Measurements from ENCODE around the gene ADRA2C. TPM values are rescaled to one million over a fixed set of nuclear protein-coding genes. Genes with fewer than 3 reads are reported as not detected.

The ADRA2C gene
- 17.9 and 18.5 TPM in 2 replicates for total RNA-seq (2014; rRNA removed; shearing (Covaris generic))

DNA sequence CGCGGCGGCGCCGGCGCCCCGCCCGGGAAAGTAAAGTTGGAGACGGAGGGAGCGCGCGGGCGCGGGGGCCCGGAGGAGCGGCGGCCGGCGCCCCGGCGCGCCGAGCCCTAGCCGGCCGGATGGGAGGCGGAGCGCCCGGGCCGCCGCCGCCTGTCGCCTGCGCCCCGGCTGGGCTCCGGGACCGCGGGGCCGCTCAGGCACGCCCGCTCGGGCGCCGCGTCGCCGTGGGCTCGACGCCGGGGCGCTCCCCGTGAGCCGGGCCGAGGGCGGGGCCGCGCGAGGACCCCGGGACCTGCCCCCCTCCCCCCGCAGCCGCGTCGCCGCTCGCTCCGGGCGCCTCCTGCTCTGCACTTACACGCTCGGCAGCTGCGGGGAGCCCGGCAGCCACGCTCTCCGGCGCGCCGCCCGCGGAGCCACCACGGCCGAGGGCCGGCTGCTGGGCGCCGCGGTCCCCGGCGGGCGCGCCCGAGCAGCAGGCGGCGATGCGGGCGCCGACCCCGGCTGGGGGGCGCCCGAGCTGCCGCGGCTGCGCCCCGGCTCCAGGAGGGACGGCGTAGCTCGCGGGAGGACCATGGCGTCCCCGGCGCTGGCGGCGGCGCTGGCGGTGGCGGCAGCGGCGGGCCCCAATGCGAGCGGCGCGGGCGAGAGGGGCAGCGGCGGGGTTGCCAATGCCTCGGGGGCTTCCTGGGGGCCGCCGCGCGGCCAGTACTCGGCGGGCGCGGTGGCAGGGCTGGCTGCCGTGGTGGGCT is at the start of gene ADRA2C:
TSS of gene ADRA2C (plus strand) at position 350 of the 749 bp plus-strand sequence. CDS start at position 572, 222 bp downstream.
- Histone ChIP-seq H3K4me1 (peaks cover 32% of the 10 kb centered on the region), H3K9me3 (replicated peaks) (no peaks in the 10 kb centered on the region), H3K27me3 (no peaks in the 10 kb centered on the region), H3K4me3 (peak within 1 kb of the TSS; percentile 47), H3K36me3 (no peaks in the 10 kb centered on the region), H3K27ac (no peak within 1 kb of the TSS)
- DNase-seq: peak; percentile 51 to 60

DNA sequence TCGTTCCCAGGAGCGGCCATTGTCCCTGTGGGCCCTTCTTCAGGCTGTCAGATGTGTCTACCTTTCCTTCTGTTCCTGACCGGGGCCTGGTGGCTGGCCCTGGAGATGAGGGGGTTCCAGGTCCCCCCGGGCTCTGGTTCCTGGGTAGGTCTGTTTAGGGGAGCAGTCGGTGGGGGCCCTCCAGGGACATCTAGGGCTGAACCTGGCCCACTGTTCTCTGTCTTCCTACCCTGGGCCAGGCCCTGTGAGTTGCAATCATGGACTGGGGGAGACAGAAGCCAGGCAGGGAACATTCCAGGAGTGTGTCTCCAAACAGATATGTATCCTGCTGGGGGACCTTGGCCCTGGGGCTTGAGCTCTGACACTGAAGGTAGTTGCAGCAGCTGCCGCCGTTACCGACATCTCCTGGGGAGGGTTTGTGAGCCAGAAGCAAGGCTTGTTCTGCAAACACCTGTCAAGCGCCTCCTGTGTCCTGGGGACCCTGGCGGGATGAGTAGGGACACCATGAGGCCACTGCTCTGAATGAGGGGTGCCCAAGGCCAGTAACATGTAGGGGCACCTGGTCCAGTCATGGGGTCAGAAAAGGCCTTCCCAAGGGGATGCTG is 49.5 kb upstream of the ADRA2C start:
- no peaks in the 10 kb centered on the region for H3K36me3 ChIP-seq
- H3K27me3 ChIP-seq: peaks cover 11% of the 10 kb centered on the region
- no peak overlapping the region for H3K27ac ChIP-seq
- no peak overlapping the region for H3K4me3 ChIP-seq
- DNase-seq: no peak
- 0 out of 2 replicates have a peak, but pooled peaks cover 2% of the 10 kb centered on the region for H3K9me3 ChIP-seq (replicated peaks)
- H3K4me1 ChIP-seq: peaks cover 14% of the 10 kb centered on the region; the same call in 1 of the 2 replicates

DNA sequence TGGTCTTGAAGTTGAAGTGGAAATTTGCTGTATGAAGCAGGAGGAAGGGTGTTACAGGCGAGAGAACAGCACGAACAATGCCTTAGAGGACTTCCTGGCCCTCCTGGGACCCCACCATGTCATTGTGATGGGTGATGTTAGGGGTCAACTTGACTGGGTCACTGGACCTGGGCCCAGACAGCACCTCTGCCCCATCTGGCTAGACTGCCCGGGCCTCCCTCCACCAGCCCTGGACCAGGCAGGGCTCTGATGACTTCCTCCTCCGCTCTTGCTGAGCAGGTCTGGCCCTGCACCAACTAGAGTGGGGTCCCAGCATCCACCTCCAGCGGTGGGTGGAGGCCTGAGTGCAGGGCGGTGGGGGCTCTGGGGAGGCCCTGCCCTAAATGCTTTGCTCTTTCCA is 48.9 kb upstream of the ADRA2C start:
- H3K4me1 ChIP-seq: peaks cover 14% of the 10 kb centered on the region; the same call in 1 of the 2 replicates
- DNase-seq: no peak
- no peaks in the 10 kb centered on the region for H3K36me3 ChIP-seq
- no peak overlapping the region for H3K27ac ChIP-seq
- H3K9me3 ChIP-seq (replicated peaks): 0 out of 2 replicates have a peak, but pooled peaks cover 2% of the 10 kb centered on the region
- H3K4me3 ChIP-seq: no peak overlapping the region
- H3K27me3 ChIP-seq: peaks cover 11% of the 10 kb centered on the region

DNA sequence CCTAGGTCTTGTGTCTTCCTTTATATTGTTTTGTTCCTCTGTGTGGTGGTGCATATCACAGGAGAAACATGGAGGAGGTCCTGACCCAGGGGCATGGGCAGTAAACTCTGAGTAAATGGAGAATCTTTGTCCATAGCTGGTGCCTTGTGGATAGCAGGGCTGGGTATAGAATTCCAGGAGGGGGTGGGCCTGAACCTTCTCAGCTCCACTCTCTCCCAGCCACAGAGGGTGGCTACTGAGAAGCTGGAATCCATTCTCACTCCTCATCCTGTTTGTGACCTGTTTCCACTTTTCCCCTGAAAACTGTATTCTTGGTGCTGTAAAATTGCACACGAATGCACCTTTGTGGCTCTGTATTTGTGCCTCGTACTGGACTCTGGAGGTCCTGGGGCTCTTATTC is 47.7 kb upstream of the ADRA2C start:
- no peak for DNase-seq
- H3K36me3 ChIP-seq: no peaks in the 10 kb centered on the region
- H3K9me3 ChIP-seq (replicated peaks): 0 out of 2 replicates have a peak, but pooled peaks cover 2% of the 10 kb centered on the region
- H3K27ac ChIP-seq: no peak overlapping the region
- peaks cover 14% of the 10 kb centered on the region; the same call in 1 of the 2 replicates for H3K4me1 ChIP-seq
- H3K4me3 ChIP-seq: no peak overlapping the region
- peaks cover 11% of the 10 kb centered on the region for H3K27me3 ChIP-seq

DNA sequence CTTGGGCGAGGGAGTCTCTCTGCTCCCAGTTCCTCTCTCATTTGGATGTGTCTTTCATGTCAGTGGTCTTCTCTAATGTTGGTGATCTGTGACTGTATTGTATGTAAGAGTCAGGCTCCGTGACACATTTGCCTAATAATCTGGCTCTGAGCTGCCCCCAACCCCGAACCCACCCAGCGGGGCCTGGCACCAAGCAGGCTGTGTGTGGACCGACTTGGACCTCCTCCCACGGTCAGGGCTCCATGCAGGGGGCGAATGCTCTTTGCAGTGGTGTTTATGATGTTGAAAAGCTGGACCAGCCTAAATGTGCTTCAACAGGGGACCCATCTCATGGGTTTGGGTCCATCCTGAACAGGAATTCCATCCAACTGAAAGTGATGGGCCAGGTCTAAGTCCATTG is 47.0 kb upstream of the ADRA2C start:
- Histone ChIP-seq H3K9me3 (replicated peaks) (0 out of 2 replicates have a peak, but pooled peaks cover 2% of the 10 kb centered on the region), H3K27me3 (peaks cover 11% of the 10 kb centered on the region), H3K4me3 (no peak overlapping the region), H3K4me1 (peaks cover 18% of the 10 kb centered on the region), H3K27ac (no peak overlapping the region), H3K36me3 (no peaks in the 10 kb centered on the region)
- DNase-seq: no peak

DNA sequence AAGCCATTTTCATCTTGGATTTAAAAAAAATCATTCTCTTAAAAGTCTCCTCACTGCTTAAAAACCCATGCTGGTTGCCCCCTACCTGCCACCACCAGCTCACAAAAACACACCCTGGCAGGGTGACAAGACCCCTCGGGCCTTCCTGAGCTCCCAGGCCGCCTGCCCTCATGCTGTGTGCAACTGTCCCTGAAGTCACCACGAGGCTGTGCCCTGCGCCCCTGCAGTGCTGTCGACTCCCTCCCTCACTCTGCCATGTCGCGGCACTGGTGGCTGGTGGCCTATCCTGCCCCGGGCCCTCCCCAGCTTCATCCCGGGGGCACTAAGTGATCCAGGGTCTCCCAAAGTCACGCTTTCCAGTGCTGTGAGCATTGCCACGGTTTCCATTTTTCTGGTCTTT is 46.3 kb upstream of the ADRA2C start:
- no peak for DNase-seq
- H3K4me3 ChIP-seq: no peak overlapping the region

DNA sequence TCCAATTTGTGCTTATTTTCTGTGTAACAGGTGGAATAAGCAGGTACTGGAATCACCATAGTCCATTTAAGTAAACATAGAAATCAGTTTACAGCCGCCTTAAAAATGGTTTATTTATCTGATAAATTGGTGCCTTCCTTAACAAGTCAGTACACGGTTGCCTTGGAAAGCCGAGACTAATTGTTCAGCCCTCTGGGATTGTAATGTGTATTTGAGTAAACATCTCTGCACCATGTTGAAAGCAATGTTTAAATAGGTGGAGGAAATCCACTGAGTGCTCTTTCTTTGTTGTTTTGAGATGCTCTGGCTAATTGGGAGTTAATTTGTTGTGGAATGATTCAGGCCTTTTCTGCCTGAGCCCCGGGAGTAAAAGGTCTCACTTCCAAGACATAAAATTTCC is 45.7 kb upstream of the ADRA2C start:
- H3K27me3 ChIP-seq: peaks cover 8% of the 10 kb centered on the region
- H3K27ac ChIP-seq: no peak overlapping the region; the same call in 1 of the 2 replicates
- H3K36me3 ChIP-seq: no peaks in the 10 kb centered on the region
- peaks cover 18% of the 10 kb centered on the region for H3K4me1 ChIP-seq
- no peak overlapping the region for H3K4me3 ChIP-seq
- H3K9me3 ChIP-seq (replicated peaks): 0 out of 2 replicates have a peak, but pooled peaks cover 2% of the 10 kb centered on the region
- DNase-seq: peak in 1 of 2 experiments; percentile 56

More for the DNA sequence above, 46.3 kb upstream of the ADRA2C start:
- peaks cover 18% of the 10 kb centered on the region for H3K4me1 ChIP-seq
- H3K27me3 ChIP-seq: peaks cover 11% of the 10 kb centered on the region
- H3K9me3 ChIP-seq (replicated peaks): 0 out of 2 replicates have a peak, but pooled peaks cover 2% of the 10 kb centered on the region
- H3K27ac ChIP-seq: no peak overlapping the region
- H3K36me3 ChIP-seq: no peaks in the 10 kb centered on the region

DNA sequence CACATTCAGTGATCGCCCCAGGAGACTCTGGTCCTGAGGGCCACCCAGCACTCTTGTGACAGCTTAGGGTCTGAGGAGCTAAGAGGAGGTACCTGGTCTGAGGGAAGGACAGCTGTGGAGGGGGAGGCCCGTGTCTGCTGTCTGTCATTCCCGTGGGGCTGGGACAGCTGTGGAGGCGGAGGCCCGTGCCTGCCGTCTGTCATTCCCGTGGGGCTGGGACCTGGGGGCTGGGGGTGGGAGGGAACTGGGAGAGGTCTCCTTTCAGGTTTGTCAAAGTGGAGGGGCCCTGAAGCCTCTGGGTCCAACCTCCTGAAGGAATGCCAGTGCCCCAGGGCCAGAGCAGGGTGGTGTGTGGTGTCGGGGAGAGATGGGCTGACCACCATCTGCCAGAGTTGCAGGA is 45.0 kb upstream of the ADRA2C start:
- DNase-seq: no peak
- no peak overlapping the region for H3K4me3 ChIP-seq
- H3K36me3 ChIP-seq: no peaks in the 10 kb centered on the region
- peaks cover 4% of the 10 kb centered on the region for H3K27me3 ChIP-seq
- H3K9me3 ChIP-seq (replicated peaks): 0 out of 2 replicates have a peak, but pooled peaks cover 2% of the 10 kb centered on the region
- H3K27ac ChIP-seq: no peak overlapping the region
- H3K4me1 ChIP-seq: peaks cover 18% of the 10 kb centered on the region

DNA sequence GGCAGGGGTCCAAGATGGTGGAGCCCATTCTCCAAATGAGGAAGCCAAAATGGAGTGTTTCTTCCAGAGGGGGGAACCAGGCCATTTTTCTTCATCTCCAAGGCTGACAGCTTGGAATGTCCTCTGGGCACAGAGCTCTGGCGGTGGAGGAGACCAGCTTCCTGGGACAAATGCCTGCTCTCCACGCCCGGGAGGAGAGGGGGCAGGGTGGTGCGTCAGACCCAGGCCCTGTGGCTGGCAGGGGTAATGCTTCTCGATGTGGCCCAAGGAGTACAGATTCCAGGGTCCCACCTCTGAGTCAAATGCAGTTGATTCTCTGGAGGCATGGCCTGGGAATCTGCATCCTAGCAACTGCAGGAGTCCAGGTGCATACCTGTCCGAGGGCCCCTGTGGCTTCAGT is 44.6 kb upstream of the ADRA2C start:
- Histone ChIP-seq H3K27ac (no peak overlapping the region), H3K4me3 (no peak overlapping the region), H3K9me3 (replicated peaks) (0 out of 2 replicates have a peak, but pooled peaks cover 2% of the 10 kb centered on the region), H3K4me1 (peaks cover 20% of the 10 kb centered on the region), H3K27me3 (peaks cover 6% of the 10 kb centered on the region), H3K36me3 (no peaks in the 10 kb centered on the region)
- no peak for DNase-seq

DNA sequence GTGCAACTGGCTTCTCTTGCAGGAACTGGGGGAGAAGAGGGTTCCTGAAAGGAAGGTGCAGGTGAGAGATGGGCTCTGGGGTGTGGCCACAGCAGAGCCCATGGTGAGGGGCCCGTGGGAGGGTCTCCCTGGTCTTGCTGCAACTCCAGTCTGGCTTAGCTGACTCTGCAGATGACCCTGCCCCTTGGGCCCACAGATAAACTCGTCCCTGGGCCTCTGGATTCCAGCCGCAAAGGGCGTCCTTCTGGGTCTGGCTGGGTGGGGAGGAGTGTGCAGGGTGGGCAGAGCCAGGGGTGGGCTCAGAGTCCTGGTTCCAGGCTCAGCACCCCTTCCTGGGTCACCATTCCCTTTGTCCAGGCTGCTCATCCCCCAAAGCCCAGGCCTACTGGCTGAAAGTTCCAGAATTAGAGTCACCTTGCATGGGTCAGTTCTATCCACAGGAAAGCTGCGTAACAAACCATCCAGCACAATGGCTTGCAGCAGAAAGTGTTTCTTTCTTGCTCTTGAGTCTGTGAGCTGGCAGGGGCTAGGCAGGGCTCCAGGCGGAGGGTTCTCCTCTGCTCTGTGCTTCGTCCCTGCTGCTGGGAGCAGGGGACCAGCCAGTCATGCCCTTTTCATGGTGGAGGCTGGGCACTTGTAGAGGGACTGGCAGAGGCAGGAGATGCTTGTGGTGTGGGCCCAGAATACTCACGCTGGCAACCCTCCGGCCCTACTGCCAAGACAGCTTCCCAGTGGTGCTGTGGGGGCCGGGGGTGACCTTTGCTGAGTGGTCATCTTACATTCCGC is 43.5 kb upstream of the ADRA2C start:
- Histone ChIP-seq H3K36me3 (no peaks in the 10 kb centered on the region), H3K27me3 (peaks cover 9% of the 10 kb centered on the region), H3K4me1 (peaks cover 23% of the 10 kb centered on the region), H3K9me3 (replicated peaks) (0 out of 2 replicates have a peak, but pooled peaks cover 2% of the 10 kb centered on the region), H3K27ac (no peak overlapping the region), H3K4me3 (no peak overlapping the region)
- no peak for DNase-seq

DNA sequence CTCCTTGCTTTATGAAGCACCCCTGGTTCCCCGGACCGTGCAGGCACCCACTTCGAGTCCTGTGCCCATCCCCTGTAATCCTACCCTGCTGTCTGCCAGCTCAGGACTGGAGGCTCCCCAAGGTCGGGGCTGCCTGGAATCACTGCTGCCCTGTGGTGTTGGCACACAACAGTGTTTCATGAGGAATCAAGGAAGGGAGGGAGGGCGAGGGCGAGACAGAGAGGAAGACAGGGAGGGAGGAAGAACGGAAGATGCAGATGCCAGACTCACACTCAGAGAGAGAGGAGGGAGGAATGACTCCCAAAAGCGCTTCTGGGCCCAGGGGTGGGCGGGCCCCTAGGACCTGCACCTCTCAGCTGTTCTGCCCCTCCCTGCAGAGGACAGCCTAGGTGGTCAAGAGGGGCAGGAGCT is 42.9 kb upstream of the ADRA2C start:
- Histone ChIP-seq H3K4me1 (peaks cover 23% of the 10 kb centered on the region), H3K27ac (no peak overlapping the region), H3K36me3 (no peaks in the 10 kb centered on the region), H3K4me3 (no peak overlapping the region), H3K27me3 (peaks cover 9% of the 10 kb centered on the region), H3K9me3 (replicated peaks) (0 out of 2 replicates have a peak, but pooled peaks cover under 1% of the 10 kb centered on the region)
- no peak for DNase-seq

DNA sequence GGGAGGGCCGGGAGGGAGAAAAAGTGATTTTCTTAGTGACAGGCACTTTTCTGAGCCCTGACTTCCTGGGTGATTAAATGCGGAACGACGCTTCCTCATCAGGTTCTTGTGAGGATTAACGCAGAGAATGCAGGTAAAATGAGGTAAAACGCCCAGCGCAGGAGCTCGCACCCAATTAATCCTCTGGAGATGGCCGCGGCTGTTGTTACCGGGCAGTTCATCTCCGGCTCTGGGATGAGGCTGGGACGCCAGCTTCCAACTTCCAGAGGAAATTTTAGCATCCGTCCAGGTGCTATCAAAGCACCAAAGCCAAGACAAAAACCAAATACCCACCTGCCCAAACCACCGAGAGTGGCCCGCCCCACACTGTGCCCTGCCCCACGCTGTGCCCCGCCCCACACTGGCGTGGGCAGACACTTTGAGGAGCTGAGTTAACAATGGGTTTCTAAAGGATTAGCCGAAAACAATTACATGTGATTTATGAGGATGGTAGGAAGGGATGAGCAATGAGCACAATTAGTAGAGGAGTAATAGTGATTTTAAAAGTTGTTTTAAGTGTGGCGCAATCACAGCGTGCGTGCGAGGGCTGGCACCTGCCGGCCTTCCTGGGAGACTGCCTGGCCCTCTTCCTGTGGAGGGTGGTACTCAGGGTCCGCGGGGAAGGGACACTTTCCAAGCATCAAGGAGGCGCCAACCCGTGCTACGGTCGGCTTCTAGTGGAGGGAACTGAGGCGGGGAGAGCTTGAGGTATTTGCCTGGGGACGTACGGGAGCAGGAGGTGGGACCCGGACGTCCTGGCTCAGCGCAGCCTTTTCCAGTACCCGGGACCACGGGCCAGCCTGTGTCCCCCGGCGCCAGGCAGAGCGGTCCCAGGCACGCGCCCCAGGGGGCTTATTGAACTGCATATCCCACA is 41.6 kb upstream of the ADRA2C start:
- Histone ChIP-seq H3K4me1 (peaks cover 23% of the 10 kb centered on the region), H3K4me3 (no peak overlapping the region), H3K9me3 (replicated peaks) (no peaks in the 10 kb centered on the region), H3K27ac (no peak overlapping the region), H3K36me3 (no peaks in the 10 kb centered on the region), H3K27me3 (peaks cover 9% of the 10 kb centered on the region)
- DNase-seq: no peak

DNA sequence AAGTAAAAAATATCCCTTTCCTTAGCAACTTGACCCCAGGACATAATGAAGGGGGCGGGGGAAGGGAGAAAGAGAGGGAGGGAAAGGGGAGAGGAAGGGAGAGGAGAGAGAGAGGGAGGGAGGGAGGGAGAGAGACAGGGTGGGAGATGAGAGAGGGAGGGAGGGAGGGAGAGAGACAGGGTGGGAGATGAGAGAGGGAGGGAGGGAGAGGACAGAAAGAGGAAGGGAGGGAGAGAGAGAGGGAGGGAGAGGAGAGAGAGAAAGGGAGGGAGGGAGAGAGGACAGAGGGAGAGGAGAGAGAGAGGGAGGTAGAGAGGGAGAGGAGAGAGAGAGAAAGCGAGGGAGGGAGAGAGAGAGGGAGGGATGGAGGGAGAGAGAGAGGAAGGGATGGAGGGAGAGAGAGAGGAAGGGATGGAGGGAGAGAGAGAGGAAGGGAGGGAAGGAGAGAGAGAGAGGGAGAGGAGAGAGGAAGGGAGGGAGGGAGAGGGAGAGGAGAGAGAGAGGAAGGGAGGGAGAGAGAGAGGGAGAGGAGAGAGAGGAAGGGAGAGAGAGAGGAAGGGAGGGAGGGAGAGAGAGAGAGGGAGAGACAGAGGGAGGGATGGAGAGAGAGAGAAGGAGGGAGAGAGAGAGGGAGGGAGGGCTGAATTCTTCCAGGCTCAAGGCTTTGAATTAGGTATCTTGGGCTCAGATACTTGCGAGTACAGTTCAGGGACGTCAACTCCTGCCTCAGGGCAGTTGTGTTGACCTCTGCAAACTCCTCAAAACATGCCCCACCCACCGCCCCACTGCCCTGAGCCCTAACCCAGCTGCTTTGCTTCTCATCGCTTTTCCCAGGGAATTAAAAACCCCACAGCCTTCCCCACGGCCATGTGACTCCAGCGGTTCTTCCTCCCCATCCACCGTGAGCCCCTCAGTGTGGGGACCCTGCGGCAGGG is 40.0 kb upstream of the ADRA2C start:
- peak; percentile 40 to 46 for DNase-seq
- H3K4me3 ChIP-seq: no peak overlapping the region
- H3K27ac ChIP-seq: no peak overlapping the region
- H3K36me3 ChIP-seq: no peaks in the 10 kb centered on the region
- H3K4me1 ChIP-seq: peaks cover 9% of the 10 kb centered on the region
- H3K9me3 ChIP-seq (replicated peaks): no peaks in the 10 kb centered on the region
- H3K27me3 ChIP-seq: peaks cover 4% of the 10 kb centered on the region
